Measurements from ENCODE around the gene SRPX.

SRPX gene

DNA sequence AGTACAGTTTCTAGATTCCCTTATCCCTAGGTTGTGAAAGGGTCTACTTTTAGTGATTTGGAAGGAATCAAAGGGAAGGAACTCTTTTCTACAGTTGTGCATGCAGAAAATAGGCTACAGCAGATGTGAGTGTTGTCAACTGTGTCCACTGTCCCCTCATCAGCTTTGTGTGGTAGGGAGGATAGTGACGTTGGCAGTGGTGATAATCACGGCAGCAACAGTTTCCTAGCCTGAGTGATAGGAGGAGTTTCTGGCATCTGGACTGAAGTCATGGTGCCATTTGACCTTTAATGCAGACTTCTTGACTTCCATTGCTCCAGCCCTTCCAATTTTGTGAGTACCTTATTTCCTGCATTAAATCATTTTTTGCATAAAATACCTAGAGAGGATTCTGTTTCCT is 39.3 kb downstream of the SRPX start:
- TF ChIP-seq, protein P1, sequence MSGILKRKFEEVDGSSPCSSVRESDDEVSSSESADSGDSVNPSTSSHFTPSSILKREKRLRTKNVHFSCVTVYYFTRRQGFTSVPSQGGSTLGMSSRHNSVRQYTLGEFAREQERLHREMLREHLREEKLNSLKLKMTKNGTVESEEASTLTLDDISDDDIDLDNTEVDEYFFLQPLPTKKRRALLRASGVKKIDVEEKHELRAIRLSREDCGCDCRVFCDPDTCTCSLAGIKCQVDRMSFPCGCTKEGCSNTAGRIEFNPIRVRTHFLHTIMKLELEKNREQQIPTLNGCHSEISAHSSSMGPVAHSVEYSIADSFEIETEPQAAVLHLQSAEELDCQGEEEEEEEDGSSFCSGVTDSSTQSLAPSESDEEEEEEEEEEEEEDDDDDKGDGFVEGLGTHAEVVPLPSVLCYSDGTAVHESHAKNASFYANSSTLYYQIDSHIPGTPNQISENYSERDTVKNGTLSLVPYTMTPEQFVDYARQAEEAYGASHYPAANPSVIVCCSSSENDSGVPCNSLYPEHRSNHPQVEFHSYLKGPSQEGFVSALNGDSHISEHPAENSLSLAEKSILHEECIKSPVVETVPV (CRISPR knock-in tag; IDR thresholded peaks at IDR 0.05), result no peak
- ATAC-seq, result no peak

DNA sequence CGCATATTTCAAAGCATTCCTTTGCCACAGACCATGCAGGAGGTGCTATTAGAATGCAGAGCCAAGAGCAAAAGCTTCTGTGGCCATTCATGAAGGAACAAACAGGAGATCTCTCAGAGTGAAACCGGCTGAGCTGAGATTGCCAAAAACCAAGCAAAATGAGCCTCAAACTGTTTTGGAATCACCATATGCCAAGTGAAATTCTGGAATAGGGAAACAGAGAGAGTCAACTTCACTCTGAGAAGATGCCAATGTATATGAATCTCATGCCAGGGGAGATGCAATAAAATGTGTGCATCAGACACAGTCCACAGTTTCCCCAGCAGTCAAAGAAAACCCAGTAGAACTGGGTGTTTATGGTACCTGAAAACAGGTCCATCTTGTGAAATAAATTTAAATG is 42.3 kb downstream of the SRPX start:
- TF ChIP-seq ZC3H10 (CRISPR knock-in tag; IDR thresholded peaks at IDR 0.05), result no peak
- TF ChIP-seq BACH2 (CRISPR knock-in tag; IDR thresholded peaks at IDR 0.05; ENCODE audit: borderline replicate concordance), result no peak
- no peak for TF ChIP-seq RARB (CRISPR knock-in tag; IDR thresholded peaks at IDR 0.05)
- TF ChIP-seq, protein P2, sequence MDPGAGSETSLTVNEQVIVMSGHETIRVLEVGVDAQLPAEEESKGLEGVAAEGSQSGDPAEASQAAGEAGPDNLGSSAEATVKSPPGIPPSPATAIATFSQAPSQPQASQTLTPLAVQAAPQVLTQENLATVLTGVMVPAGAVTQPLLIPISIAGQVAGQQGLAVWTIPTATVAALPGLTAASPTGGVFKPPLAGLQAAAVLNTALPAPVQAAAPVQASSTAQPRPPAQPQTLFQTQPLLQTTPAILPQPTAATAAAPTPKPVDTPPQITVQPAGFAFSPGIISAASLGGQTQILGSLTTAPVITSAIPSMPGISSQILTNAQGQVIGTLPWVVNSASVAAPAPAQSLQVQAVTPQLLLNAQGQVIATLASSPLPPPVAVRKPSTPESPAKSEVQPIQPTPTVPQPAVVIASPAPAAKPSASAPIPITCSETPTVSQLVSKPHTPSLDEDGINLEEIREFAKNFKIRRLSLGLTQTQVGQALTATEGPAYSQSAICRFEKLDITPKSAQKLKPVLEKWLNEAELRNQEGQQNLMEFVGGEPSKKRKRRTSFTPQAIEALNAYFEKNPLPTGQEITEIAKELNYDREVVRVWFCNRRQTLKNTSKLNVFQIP (CRISPR knock-in tag; IDR thresholded peaks at IDR 0.05; ENCODE audit: borderline replicate concordance, low read depth), result no peak
- no peak for TF ChIP-seq ESRRG (CRISPR knock-in tag; IDR thresholded peaks at IDR 0.05)
- ATAC-seq, result no peak

DNA sequence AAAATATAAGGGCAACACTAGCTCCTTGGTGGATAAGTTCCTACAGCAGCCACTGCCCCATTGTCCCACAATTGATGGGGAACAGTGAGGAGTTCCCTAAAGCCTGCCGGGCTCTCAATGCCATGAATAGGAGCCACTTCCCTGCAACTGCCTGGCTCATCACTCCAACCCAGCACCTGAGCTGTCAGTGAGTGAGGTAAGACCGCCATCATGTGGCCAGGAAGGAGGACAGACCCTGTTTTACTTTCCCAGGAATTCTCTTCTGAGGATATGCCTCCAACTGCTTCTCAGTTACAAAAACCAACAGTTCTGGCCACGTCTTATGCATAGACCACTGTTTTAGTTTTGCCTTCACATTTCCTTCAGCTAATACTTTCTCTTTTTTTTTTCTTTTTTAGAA is 45.5 kb downstream of the SRPX start:
- no peak for TF ChIP-seq SNAI2 (CRISPR knock-in tag; IDR thresholded peaks at IDR 0.05)
- TF ChIP-seq ARNTL (CRISPR knock-in tag; IDR thresholded peaks at IDR 0.05; ENCODE audit: borderline replicate concordance, low read depth), result no peak
- no peak for TF ChIP-seq CSDC2 (CRISPR knock-in tag; IDR thresholded peaks at IDR 0.05)
- TF ChIP-seq ZFP30 (CRISPR knock-in tag; IDR thresholded peaks at IDR 0.05), result no peak
- TF ChIP-seq ZNF70 (CRISPR knock-in tag; IDR thresholded peaks at IDR 0.05), result no peak
- no peak for TF ChIP-seq ISL1 (CRISPR knock-in tag; IDR thresholded peaks at IDR 0.05)
- no peak for TF ChIP-seq BACH2 (CRISPR knock-in tag; IDR thresholded peaks at IDR 0.05; ENCODE audit: borderline replicate concordance)
- no peak for TF ChIP-seq ZNF8 (CRISPR knock-in tag; IDR thresholded peaks at IDR 0.05)
- no peak for TF ChIP-seq TCF4 (CRISPR knock-in tag; IDR thresholded peaks at IDR 0.05; ENCODE audit: borderline replicate concordance)
- TF ChIP-seq ZC3H10 (CRISPR knock-in tag; IDR thresholded peaks at IDR 0.05), result no peak

DNA sequence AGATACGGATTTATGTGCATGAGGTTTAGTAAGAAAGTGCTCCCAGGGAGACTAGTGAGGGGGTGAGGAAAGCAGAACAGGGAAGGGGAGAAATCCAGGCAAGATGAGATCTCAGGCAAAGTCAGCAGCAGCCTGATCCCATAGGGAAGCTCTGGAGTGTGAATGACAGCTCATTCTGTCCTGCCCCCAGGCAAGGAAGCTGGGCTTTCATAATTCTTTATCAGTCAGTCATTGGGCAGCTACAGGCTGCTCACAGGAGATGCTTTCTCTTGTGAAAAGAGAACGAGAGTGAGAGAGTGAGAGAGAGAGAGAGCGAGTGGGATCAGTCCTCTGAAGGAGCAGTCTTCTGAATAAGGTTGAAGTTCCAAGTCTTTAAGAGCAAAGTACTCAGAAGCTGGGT is 48.1 kb downstream of the SRPX start:
- TF ChIP-seq ZNF8 (CRISPR knock-in tag; IDR thresholded peaks at IDR 0.05), result no peak
- TF ChIP-seq CSDC2 (CRISPR knock-in tag; IDR thresholded peaks at IDR 0.05), result no peak
- no peak for TF ChIP-seq ESRRG (CRISPR knock-in tag; IDR thresholded peaks at IDR 0.05)
- TF ChIP-seq BACH2 (CRISPR knock-in tag; IDR thresholded peaks at IDR 0.05; ENCODE audit: borderline replicate concordance), result no peak
- no peak for TF ChIP-seq PPARA (CRISPR knock-in tag; IDR thresholded peaks at IDR 0.05; ENCODE audit: borderline replicate concordance)
- TF ChIP-seq GLIS3 (CRISPR knock-in tag; IDR thresholded peaks at IDR 0.05), result no peak
- no peak for TF ChIP-seq OSR1 (CRISPR knock-in tag; IDR thresholded peaks at IDR 0.05)
- TF ChIP-seq ARNTL (CRISPR knock-in tag; IDR thresholded peaks at IDR 0.05; ENCODE audit: borderline replicate concordance, low read depth), result no peak
- TF ChIP-seq, protein P1 (CRISPR knock-in tag; IDR thresholded peaks at IDR 0.05), result no peak
- TF ChIP-seq, protein P2 (CRISPR knock-in tag; IDR thresholded peaks at IDR 0.05; ENCODE audit: borderline replicate concordance, low read depth), result no peak
- no peak for TF ChIP-seq ZNF565 (CRISPR knock-in tag; conservative IDR thresholded peaks at IDR 0.05; ENCODE audit: low read depth)
- TF ChIP-seq ZFP3 (CRISPR knock-in tag; IDR thresholded peaks at IDR 0.05), result no peak
- TF ChIP-seq TCF4 (CRISPR knock-in tag; IDR thresholded peaks at IDR 0.05; ENCODE audit: borderline replicate concordance), result no peak
- no peak for ATAC-seq

More for the DNA sequence above, 45.5 kb downstream of the SRPX start:
- ATAC-seq, result peak; percentile 95

DNA sequence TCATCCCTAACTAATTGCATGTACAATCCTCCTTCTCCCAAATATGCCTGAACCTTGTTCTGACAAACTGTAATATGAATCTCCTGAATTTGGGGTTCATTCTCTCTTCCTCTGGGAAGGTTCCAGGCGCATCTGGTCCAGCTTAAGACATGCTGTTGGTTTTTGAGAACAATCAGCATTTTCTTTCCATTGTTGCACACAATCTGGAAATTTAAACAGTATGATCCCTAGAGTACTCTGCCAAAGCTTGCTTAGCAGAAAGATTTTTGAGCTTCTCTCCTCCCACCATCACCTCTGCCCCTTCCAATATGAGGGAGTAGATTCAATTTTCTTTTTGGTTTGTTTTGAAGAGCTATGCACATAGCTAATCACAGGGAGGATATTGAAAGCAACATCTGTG is 50.1 kb downstream of the SRPX start:
- ATAC-seq, result no peak
- TF ChIP-seq ZC3H10 (CRISPR knock-in tag; IDR thresholded peaks at IDR 0.05), result no peak
- no peak for TF ChIP-seq OSR1 (CRISPR knock-in tag; IDR thresholded peaks at IDR 0.05)
- TF ChIP-seq RARB (CRISPR knock-in tag; IDR thresholded peaks at IDR 0.05), result no peak
- TF ChIP-seq ESRRG (CRISPR knock-in tag; IDR thresholded peaks at IDR 0.05), result no peak
- no peak for TF ChIP-seq PPARA (CRISPR knock-in tag; IDR thresholded peaks at IDR 0.05; ENCODE audit: borderline replicate concordance)
- TF ChIP-seq BACH2 (CRISPR knock-in tag; IDR thresholded peaks at IDR 0.05; ENCODE audit: borderline replicate concordance), result no peak
- no peak for TF ChIP-seq ZNF565 (CRISPR knock-in tag; conservative IDR thresholded peaks at IDR 0.05; ENCODE audit: low read depth)
- no peak for TF ChIP-seq SNAI2 (CRISPR knock-in tag; IDR thresholded peaks at IDR 0.05)
- TF ChIP-seq, protein P3, sequence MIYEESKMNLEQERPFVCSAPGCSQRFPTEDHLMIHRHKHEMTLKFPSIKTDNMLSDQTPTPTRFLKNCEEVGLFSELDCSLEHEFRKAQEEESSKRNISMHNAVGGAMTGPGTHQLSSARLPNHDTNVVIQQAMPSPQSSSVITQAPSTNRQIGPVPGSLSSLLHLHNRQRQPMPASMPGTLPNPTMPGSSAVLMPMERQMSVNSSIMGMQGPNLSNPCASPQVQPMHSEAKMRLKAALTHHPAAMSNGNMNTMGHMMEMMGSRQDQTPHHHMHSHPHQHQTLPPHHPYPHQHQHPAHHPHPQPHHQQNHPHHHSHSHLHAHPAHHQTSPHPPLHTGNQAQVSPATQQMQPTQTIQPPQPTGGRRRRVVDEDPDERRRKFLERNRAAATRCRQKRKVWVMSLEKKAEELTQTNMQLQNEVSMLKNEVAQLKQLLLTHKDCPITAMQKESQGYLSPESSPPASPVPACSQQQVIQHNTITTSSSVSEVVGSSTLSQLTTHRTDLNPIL (CRISPR knock-in tag; IDR thresholded peaks at IDR 0.05; ENCODE audit: low read depth), result no peak
- TF ChIP-seq, protein P4, sequence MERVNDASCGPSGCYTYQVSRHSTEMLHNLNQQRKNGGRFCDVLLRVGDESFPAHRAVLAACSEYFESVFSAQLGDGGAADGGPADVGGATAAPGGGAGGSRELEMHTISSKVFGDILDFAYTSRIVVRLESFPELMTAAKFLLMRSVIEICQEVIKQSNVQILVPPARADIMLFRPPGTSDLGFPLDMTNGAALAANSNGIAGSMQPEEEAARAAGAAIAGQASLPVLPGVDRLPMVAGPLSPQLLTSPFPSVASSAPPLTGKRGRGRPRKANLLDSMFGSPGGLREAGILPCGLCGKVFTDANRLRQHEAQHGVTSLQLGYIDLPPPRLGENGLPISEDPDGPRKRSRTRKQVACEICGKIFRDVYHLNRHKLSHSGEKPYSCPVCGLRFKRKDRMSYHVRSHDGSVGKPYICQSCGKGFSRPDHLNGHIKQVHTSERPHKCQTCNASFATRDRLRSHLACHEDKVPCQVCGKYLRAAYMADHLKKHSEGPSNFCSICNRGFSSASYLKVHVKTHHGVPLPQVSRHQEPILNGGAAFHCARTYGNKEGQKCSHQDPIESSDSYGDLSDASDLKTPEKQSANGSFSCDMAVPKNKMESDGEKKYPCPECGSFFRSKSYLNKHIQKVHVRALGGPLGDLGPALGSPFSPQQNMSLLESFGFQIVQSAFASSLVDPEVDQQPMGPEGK (CRISPR knock-in tag; IDR thresholded peaks at IDR 0.05; ENCODE audit: borderline replicate concordance), result no peak
- no peak for TF ChIP-seq ARNTL (CRISPR knock-in tag; IDR thresholded peaks at IDR 0.05; ENCODE audit: borderline replicate concordance, low read depth)
- no peak for TF ChIP-seq CSDC2 (CRISPR knock-in tag; IDR thresholded peaks at IDR 0.05)
